ENCODE results near the gene ANKMY1. TPM values are rescaled to one million over a fixed set of nuclear protein-coding genes. Genes with fewer than 3 reads are reported as not detected.

The ANKMY1 gene
- total and polyA plus RNA-seq, 7 experiments from 2014 or later, result 7.7 to 83.4 (median 34.8) TPM

DNA sequence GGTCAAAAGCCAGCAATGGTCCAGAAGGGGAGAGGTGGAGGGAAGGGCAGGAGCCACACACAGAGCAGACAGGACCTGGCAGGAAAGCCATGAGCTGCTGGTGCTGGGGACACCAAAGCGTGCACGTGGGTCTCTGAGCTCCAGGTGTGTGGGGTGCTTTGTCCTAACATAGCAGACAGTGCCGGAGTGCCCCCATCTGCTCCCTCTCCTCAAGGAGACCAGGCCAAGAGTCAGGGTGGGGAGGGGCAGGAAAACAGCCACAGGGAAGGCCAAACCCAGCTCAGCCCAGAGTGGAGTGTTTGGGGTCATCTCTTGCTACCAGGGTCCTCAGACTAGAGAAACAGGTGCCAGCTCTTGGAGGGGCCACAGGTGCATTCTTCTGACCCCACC is 126.5 kb downstream of the ANKMY1 start:
- Histone ChIP-seq H3K4me3 (ENCODE audit: low read length) (no peak overlapping the region), H3K27me3 (ENCODE audit: control insufficient read depth in 2 of 2, insufficient read depth in 2 of 2, low read length in 2 of 2) (no peaks in the 10 kb centered on the region), H3K27ac (ENCODE audit: low read depth, low read length) (no peak overlapping the region), H3K36me3 (ENCODE audit: control insufficient read depth in 2 of 3, insufficient read depth in 3 of 3, low read length in 3 of 3) (no peaks in the 10 kb centered on the region), H3K4me1 (ENCODE audit: control insufficient read depth in 2 of 2, insufficient read depth in 2 of 2, low read length in 2 of 2) (no peaks in the 10 kb centered on the region), H3K9me3 (ENCODE audit: control insufficient read depth in 2 of 3, low read length in 3 of 3) (no peaks in the 10 kb centered on the region)
- peaks cover 0 to 24% (median 4%) of the 10 kb centered on the region in 7 donors for H3K4me1 Mint-ChIP-seq
- no peaks in the 10 kb centered on the region for H3K36me3 Mint-ChIP-seq
- intact Hi-C loops (cut with micrococcal nuclease), result loop anchor here in 1 of 2 donors (10.0 kb wide), 1 partner anchor 404 kb away; no protein-coding TSS in a partner anchor
- H3K27ac Mint-ChIP-seq, result no peak overlapping the region
- ATAC-seq (no peak), DNase-seq (peak in 1 of 9 donors; percentile 19)
- H3K27me3 Mint-ChIP-seq, result peaks cover 6 to 24% (median 15%) of the 10 kb centered on the region in 5 donors
- H3K9me3 Mint-ChIP-seq, result peaks cover 0 to 9% (median 3%) of the 10 kb centered on the region in 11 donors
- ChIA-PET POLR2A (no interaction called here), CTCF (no interaction called here)
- H3K4me3 Mint-ChIP-seq, result no peak overlapping the region

- Histone ChIP-seq H3K4me1 (ENCODE audit: control insufficient read depth in 2 of 2, insufficient read depth in 2 of 2, low read length in 2 of 2) (no peaks in the 10 kb centered on the region), H3K36me3 (ENCODE audit: control insufficient read depth in 2 of 3, insufficient read depth in 3 of 3, low read length in 3 of 3) (no peaks in the 10 kb centered on the region), H3K4me3 (ENCODE audit: low read length) (no peak overlapping the region), H3K27ac (ENCODE audit: low read depth, low read length) (no peak overlapping the region), H3K27me3 (ENCODE audit: control insufficient read depth in 2 of 2, insufficient read depth in 2 of 2, low read length in 2 of 2) (no peaks in the 10 kb centered on the region), H3K9me3 (ENCODE audit: control insufficient read depth in 2 of 3, low read length in 3 of 3) (no peaks in the 10 kb centered on the region)
- intact Hi-C loops (cut with micrococcal nuclease), result loop anchor here in 1 of 2 donors (10.0 kb wide), 1 partner anchor 404 kb away; no protein-coding TSS in a partner anchor
- peaks cover 0 to 15% (median 4%) of the 10 kb centered on the region in 11 donors for H3K9me3 Mint-ChIP-seq
- no peak overlapping the region for H3K27ac Mint-ChIP-seq
- ChIA-PET CTCF (no interaction called here), POLR2A (no interaction called here)
- H3K36me3 Mint-ChIP-seq, result peaks cover 0 to 2% (median 0%) of the 10 kb centered on the region in 5 donors
- peaks cover 6 to 24% (median 15%) of the 10 kb centered on the region in 5 donors for H3K27me3 Mint-ChIP-seq
- no peak overlapping the region for H3K4me3 Mint-ChIP-seq
- DNase-seq (peak in 1 of 9 donors; percentile 15), ATAC-seq (no peak)
- H3K4me1 Mint-ChIP-seq, result peaks cover 0 to 24% (median 4%) of the 10 kb centered on the region in 7 donors
Measured at GRCh38 chr2:240430595-240430994, 127.2 kb downstream of the ANKMY1 start.

DNA sequence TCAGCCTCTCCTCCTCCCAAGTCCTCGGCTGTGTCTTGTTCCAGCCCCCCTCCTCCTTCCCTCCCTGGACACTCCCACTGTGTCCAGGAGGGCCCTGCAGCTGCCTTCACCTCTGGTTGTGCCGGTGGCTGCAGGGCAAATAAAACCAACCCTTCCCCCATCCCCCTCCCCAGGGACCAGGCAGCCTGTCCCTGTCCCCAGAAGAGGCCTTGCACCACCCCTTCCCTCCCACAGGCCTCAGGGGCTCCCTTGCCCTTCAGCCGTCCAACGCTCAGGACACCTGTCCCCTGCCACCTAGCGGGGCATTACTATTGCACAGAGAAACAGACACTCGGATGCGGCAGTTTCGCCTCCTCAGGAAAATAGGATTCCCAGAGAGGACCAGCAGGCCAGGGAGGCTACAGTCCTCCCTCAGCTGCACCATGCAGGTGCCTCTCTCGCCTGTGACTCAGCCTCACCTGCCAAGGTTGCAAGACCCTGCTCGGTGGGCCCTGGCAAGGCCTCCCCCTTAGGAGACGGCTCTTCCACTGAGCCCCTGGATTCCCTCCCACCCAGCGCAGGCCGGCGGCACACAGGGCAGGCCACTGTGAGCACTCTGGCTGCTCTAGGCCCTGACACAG is 127.8 kb downstream of the ANKMY1 start:
- Mint-ChIP-seq H3K4me3 (no peak overlapping the region), H3K9me3 (peaks cover 0 to 18% (median 4%) of the 10 kb centered on the region in 11 donors), H3K27me3 (peaks cover 6 to 24% (median 15%) of the 10 kb centered on the region in 5 donors), H3K4me1 (peaks cover 0 to 24% (median 4%) of the 10 kb centered on the region in 7 donors), H3K36me3 (peaks cover 0 to 2% (median 0%) of the 10 kb centered on the region in 5 donors), H3K27ac (no peak overlapping the region)
- DNase-seq, result peak in 2 of 9 donors; percentile 4 to 13
- Histone ChIP-seq H3K36me3 (ENCODE audit: control insufficient read depth in 2 of 3, insufficient read depth in 3 of 3, low read length in 3 of 3) (no peaks in the 10 kb centered on the region), H3K9me3 (ENCODE audit: control insufficient read depth in 2 of 3, low read length in 3 of 3) (peaks cover 0 to 2% (median 0%) of the 10 kb centered on the region in 3 experiments), H3K4me1 (ENCODE audit: control insufficient read depth in 2 of 2, insufficient read depth in 2 of 2, low read length in 2 of 2) (no peaks in the 10 kb centered on the region), H3K27ac (ENCODE audit: low read depth, low read length) (no peak overlapping the region), H3K27me3 (ENCODE audit: control insufficient read depth in 2 of 2, insufficient read depth in 2 of 2, low read length in 2 of 2) (no peaks in the 10 kb centered on the region), H3K4me3 (ENCODE audit: low read length) (no peak overlapping the region)
- intact Hi-C loops (cut with micrococcal nuclease), result loop anchor here in 1 of 2 donors (10.0 kb wide), 1 partner anchor 405 kb away; no protein-coding TSS in a partner anchor
- ChIA-PET POLR2A (no interaction called here), CTCF (no interaction called here)
- ATAC-seq, result no peak

Small RNAs within 50 kb of the gene (microRNA-seq; reads per million reads assigned to microRNA genes)
- gene MIR149 (ENCODE audit: borderline microRNAs expressed), result 3.1 reads per million

Other genes starting within 250 kb of the ANKMY1 start
- 1 to 10 TPM in 2 of 5 experiments, under 1 TPM in 3; 0.35 to 4.5 (median 0.90) TPM for gene GPC1, start 122.3 kb downstream of the ANKMY1 start, total RNA-seq
- gene GPC1, start 122.3 kb downstream of the ANKMY1 start, polyA plus RNA-seq, result under 1 TPM in 1 of 2 donors, not detected in 1; 0.08 TPM
- gene DUSP28, start 2.4 kb upstream of the ANKMY1 start, total RNA-seq, result 10 to 100 TPM; 11.1 to 19.5 (median 14.7) TPM
- 10 to 100 TPM; 17.8 to 30.1 TPM for gene DUSP28, start 2.4 kb upstream of the ANKMY1 start, polyA plus RNA-seq
- gene RNPEPL1, start 10.5 kb upstream of the ANKMY1 start, total RNA-seq, result 100 to 1,000 TPM in 4 of 5 experiments, 10 to 100 TPM in 1; 78.5 to 126 (median 112) TPM
- 10 to 100 TPM; 23.0 to 51.2 TPM for gene RNPEPL1, start 10.5 kb upstream of the ANKMY1 start, polyA plus RNA-seq
- gene CAPN10, start 28.7 kb upstream of the ANKMY1 start, total RNA-seq, result 10 to 100 TPM; 54.1 to 74.8 (median 64.5) TPM
- 10 to 100 TPM in 1 of 2 donors, 1 to 10 TPM in 1; 8.4 to 14.1 TPM for gene CAPN10, start 28.7 kb upstream of the ANKMY1 start, polyA plus RNA-seq
- 10 to 100 TPM in 3 of 5 experiments, 1 to 10 TPM in 2; 7.1 to 19.0 (median 10.2) TPM for gene GPR35, start 67.5 kb upstream of the ANKMY1 start, total RNA-seq
- gene GPR35, start 67.5 kb upstream of the ANKMY1 start, polyA plus RNA-seq, result 1 to 10 TPM in 1 of 2 donors, under 1 TPM in 1; 0.20 to 1.0 TPM
- not detected for gene AQP12B, start 124.9 kb upstream of the ANKMY1 start, total RNA-seq
- gene AQP12B, start 124.9 kb upstream of the ANKMY1 start, polyA plus RNA-seq, result not detected
- not detected for gene AQP12A, start 133.9 kb upstream of the ANKMY1 start, total RNA-seq
- gene AQP12A, start 133.9 kb upstream of the ANKMY1 start, polyA plus RNA-seq, result not detected

Measured in naive thymus-derived CD4-positive, alpha-beta T cell (primary cell).